ENCODE measurements around the gene NEURL1.

The NEURL1 gene

DNA sequence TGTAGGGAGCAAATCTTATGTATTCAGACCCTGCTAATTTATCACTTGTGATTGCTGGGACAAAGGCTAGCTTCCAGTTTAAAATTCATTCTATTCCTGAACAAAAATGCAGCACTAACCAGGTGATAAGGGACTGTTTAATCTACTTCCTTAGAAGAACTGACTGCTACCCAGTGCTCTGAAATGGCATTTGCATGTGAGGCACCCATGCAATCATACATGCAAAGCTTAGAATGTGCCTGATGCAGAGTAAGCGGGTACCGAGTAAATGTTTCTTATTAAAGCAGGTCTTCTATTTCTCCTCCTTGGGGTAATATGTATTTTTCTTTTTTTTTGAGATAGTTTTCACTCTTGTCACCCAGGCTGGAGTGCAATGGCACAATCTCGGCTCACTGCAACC lies 54.5 kb downstream of the NEURL1 start:
- no peak for TF ChIP-seq CTCF (IDR thresholded peaks at IDR 0.05; ENCODE audit: borderline replicate concordance, insufficient read depth, low read depth, low read length)
- no peak overlapping the region for H3K4me3 ChIP-seq (ENCODE audit: low read depth, low read length)

GRCh38 chr10:103548581-103549348 lies 55.3 kb downstream of the NEURL1 start:
- no peak for TF ChIP-seq CTCF (IDR thresholded peaks at IDR 0.05; ENCODE audit: borderline replicate concordance, insufficient read depth, low read depth, low read length)
- H3K4me3 ChIP-seq (ENCODE audit: low read depth, low read length), result no peak overlapping the region

DNA sequence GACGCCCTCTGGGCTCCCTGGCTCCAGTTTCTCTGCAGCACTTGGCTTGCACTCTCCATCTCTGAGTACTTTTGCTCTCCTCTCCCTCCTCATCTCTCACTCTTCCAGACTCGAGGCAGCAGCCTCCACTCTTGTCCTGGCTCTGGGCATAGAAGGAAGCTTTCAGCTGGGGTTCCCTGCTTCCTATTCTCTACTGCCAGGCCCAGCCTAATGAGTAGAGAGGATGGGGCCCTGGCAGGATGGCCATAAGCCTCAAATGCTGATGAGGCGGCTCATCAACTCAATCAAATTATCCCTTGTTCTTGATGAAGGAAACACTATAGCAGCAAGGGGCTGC lies 55.8 kb downstream of the NEURL1 start:
- no peak for TF ChIP-seq CTCF (IDR thresholded peaks at IDR 0.05; ENCODE audit: borderline replicate concordance, insufficient read depth, low read depth, low read length)
- H3K4me3 ChIP-seq (ENCODE audit: low read depth, low read length), result no peak overlapping the region

DNA sequence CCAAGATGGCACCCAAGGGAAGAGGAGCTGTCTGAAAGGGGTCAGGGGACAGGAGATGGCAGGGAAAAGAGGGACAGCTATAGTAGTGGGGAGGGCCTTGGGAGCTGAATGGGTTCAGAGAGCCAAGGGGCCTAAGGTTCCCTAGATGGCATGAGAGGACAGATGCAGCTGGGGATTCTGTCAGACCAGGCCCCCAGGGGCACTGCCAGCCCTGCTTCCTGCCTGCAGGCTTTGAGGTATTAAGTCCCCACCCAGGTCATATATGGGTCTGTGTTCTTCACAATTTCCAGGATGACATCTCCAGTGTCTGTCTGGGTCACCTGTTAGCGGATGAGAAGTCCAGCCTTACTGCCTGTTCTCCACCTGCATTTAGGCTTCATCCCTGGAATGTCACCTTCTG lies 56.7 kb downstream of the NEURL1 start:
- TF ChIP-seq CTCF (IDR thresholded peaks at IDR 0.05; ENCODE audit: borderline replicate concordance, insufficient read depth, low read depth, low read length), result no peak
- H3K4me3 ChIP-seq (ENCODE audit: low read depth, low read length), result no peak overlapping the region

DNA sequence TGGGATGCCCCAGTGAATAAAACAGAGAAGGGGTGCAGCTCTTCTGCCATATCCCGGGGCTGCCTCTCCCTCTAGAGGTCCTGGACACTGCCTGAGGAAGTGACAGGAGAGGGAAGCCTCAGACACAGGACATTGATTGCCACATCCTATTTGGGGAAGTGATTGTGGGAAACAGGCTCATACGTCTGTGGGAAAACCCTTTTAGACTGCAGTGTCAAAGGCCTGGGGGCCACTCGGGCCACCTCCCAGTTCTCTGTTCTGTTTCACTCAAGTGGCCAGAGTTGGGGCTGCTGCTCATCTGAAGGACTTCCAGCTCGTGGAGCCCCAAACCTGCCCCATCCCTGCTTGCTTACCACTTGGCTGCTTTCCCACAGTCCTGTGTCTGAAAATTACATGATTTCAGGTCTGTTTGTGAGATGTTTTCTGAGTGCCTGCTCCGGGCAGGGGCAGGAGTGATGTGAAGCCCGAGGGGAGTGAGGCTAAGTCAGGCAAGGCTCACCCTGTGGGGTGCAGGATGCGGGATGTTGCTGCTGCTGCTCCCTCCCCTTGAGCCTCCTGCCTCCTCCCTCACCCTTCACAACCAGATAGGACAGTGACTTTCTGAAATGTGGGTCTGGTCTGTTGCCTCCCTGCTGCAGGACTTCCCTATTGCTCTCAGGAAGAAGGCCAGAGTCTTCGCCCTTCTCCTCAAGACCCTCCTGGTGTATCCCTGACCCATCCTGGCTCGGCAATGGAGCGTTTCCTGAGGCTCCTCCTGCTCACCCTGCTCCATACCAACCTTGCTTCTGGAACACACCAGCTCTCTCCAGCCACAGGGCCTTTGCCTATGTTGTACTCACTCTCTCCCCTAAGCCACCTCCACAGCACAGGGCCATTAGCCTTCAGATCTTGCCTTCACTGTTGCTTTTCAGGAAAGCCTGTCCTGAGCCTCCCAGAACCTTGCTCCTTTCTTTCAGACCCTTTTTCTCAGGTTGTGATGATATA lies 58.4 kb downstream of the NEURL1 start:
- TF ChIP-seq CTCF (IDR thresholded peaks at IDR 0.05; ENCODE audit: borderline replicate concordance, insufficient read depth, low read depth, low read length), result no peak
- no peak overlapping the region for H3K4me3 ChIP-seq (ENCODE audit: low read depth, low read length)

- TF ChIP-seq CTCF (IDR thresholded peaks at IDR 0.05; ENCODE audit: borderline replicate concordance, insufficient read depth, low read depth, low read length), result no peak
- H3K4me3 ChIP-seq (ENCODE audit: low read depth, low read length), result no peak overlapping the region
Measured at GRCh38 chr10:103552856-103553742, 59.6 kb downstream of the NEURL1 start.
